GM21515 (cell line): ENCODE results near the gene RNF212.

ENCODE experiments used
- ATAC-seq: cut with Tn5 transposase; IDR thresholded peaks from one replicate; pipeline ENCODE4 v1.9.1; 2021; ENCODE audit not compliant: unreplicated experiment

The RNF212 gene

GRCh38 chr4:1091561-1091995, 21.8 kb downstream of the RNF212 start:
- no peak for ATAC-seq

GRCh38 chr4:1090465-1091440, 22.6 kb downstream of the RNF212 start:
- no peak for ATAC-seq

GRCh38 chr4:1090036-1090435, 23.3 kb downstream of the RNF212 start:
- ATAC-seq: no peak

- no peak for ATAC-seq
These were observed 26.0 kb downstream of the RNF212 start for GRCh38 chr4:1087371-1087770.

GRCh38 chr4:1086011-1086410, 27.4 kb downstream of the RNF212 start:
- no peak for ATAC-seq

- no peak for ATAC-seq
These were observed 28.0 kb downstream of the RNF212 start for GRCh38 chr4:1085404-1085799.

- ATAC-seq: no peak
These were observed 28.5 kb downstream of the RNF212 start for GRCh38 chr4:1084796-1085403.

- no peak for ATAC-seq
These were observed 29.0 kb downstream of the RNF212 start for GRCh38 chr4:1084394-1084793.

GRCh38 chr4:1082215-1083182, 30.9 kb downstream of the RNF212 start:
- ATAC-seq: no peak

GRCh38 chr4:1081689-1082040, 31.7 kb downstream of the RNF212 start:
- ATAC-seq: no peak

- ATAC-seq: no peak
These were observed 32.2 kb downstream of the RNF212 start for GRCh38 chr4:1080961-1081688.

GRCh38 chr4:1080432-1080831, 32.9 kb downstream of the RNF212 start:
- no peak for ATAC-seq

- ATAC-seq: no peak
These were observed 33.6 kb downstream of the RNF212 start for GRCh38 chr4:1079711-1080265.

- ATAC-seq: no peak
These were observed 34.9 kb downstream of the RNF212 start for GRCh38 chr4:1078490-1078889.

GRCh38 chr4:1077711-1078477, 35.5 kb downstream of the RNF212 start:
- no peak for ATAC-seq

- ATAC-seq: no peak
These were observed 37.3 kb downstream of the RNF212 start for GRCh38 chr4:1075809-1076699.

GRCh38 chr4:1075225-1075624, 38.1 kb downstream of the RNF212 start:
- ATAC-seq: no peak

- ATAC-seq: no peak
These were observed 39.3 kb downstream of the RNF212 start for GRCh38 chr4:1074077-1074476.
